Rectal smooth muscle tissue (tissue), 1 donor: ENCODE results near the gene GPNMB.
"Not testable (repeated sequence)": the region's sequence is repeated elsewhere in the genome, so short reads cannot be mapped to it uniquely, and the experiment has no call there.

Experiments
- H3K27ac ChIP-seq: one replicate; pipeline ENCODE4 v1.7.0; 2013; ENCODE audit warnings: low read depth, low read length, inconsistent platforms
- H3K27me3 ChIP-seq: one replicate; pipeline ENCODE4 v1.7.0; 2013; ENCODE audit warnings: low read length; ENCODE audit not compliant: control insufficient read depth, insufficient read depth
- H3K36me3 ChIP-seq: one replicate; pipeline ENCODE4 v1.7.0; 2013; ENCODE audit warnings: low read length; ENCODE audit not compliant: control insufficient read depth, insufficient read depth
- H3K4me1 ChIP-seq: one replicate; pipeline ENCODE4 v1.7.0; 2013; ENCODE audit warnings: low read length; ENCODE audit not compliant: control insufficient read depth, insufficient read depth
- H3K4me3 ChIP-seq: one replicate; pipeline ENCODE4 v1.7.0; 2013; ENCODE audit warnings: low read length
- H3K9ac ChIP-seq: one replicate; pipeline ENCODE4 v1.7.0; 2013; ENCODE audit warnings: low read length

Gene GPNMB

DNA sequence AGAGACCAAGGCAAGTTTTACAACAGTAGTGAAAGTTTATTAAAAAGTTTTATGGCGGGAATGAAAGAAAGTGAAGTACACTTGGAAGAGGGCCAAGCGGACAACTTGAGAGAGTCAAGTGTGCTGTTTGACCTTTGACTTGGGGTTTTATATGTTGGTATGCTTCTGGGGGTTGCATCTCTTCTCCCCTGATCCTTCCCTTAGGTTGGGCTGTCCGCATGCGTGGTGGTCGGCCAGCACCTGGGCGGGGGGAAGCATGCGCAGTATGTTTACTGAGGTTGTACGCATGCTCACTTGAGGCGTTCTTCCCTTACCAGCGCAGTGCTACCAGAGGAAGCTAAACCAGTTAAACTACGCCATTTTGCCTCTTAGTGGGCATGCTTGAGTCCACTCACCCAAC, 32.8 kb upstream of the GPNMB start:
- Histone ChIP-seq H3K27ac (no peak overlapping the region), H3K4me1 (no peaks in the 10 kb centered on the region), H3K9ac (no peak overlapping the region), H3K4me3 (no peak overlapping the region), H3K36me3 (no peaks in the 10 kb centered on the region), H3K27me3 (no peaks in the 10 kb centered on the region)

DNA sequence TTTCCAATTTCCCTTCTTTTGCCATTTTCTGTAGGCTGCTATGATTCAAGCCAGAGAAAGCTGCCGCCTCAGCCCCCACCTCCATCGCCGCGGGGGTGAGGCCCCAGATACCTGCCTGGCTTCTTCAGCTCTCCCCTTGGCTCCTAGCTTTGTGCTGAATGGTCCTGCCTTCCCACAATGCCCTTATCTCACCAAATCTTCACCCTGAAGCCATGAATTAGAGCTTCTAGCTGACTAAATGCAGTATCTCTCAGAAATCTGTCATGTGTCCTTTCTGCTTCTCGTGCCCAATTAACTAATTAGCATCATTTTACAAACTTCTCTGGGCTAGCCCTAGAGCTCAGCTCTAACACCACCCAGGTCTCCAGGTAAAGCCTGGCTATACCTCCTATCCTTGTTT, 32.2 kb upstream of the GPNMB start:
- Histone ChIP-seq H3K27me3 (no peaks in the 10 kb centered on the region), H3K4me1 (no peaks in the 10 kb centered on the region), H3K36me3 (no peaks in the 10 kb centered on the region), H3K27ac (no peak overlapping the region), H3K9ac (no peak overlapping the region), H3K4me3 (no peak overlapping the region)

DNA sequence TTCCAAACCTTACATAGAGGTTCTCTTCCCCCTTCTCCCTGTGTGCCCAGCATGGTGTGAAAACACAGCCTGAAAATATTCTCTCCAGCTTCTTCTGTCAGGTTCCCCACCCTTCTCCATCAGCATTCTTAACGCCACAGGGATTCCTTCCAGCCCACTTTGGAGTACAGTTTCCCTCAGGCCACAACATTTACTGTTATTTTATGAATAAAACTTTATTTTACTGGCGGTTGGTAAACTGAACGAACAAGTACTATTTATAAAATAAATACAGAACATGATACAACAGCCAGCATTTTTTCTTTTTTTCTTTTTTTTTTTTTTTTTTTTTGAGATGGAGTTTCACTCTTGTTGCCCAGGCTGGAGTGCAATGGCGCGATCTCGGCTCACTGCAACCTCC, 31.6 kb upstream of the GPNMB start:
- Histone ChIP-seq H3K27ac (no peak overlapping the region), H3K36me3 (no peaks in the 10 kb centered on the region), H3K27me3 (no peaks in the 10 kb centered on the region), H3K9ac (no peak overlapping the region), H3K4me3 (no peak overlapping the region), H3K4me1 (no peaks in the 10 kb centered on the region)

DNA sequence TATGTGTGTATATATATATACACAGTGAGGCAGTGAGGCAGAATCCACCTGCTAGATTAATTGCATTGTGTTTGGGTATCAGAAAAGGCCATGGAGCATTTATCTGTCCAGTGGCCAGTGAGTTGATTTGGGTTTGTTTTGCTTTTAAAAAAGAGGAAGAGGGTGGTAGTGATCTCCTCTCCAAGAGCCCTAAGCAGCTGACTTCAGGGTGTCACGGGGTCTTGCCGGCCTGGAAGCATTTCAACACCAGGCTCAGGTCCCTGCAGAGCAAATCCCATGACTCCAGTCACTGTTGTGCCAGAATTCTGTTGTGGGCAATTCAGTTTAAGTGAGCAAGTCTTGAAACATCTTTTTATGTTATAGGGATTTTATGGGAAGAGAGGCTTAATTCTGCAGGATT, 30.6 kb upstream of the GPNMB start:
- Histone ChIP-seq H3K4me3 (no peak overlapping the region), H3K36me3 (no peaks in the 10 kb centered on the region), H3K4me1 (no peaks in the 10 kb centered on the region), H3K27ac (no peak overlapping the region), H3K27me3 (no peaks in the 10 kb centered on the region), H3K9ac (no peak overlapping the region)

DNA sequence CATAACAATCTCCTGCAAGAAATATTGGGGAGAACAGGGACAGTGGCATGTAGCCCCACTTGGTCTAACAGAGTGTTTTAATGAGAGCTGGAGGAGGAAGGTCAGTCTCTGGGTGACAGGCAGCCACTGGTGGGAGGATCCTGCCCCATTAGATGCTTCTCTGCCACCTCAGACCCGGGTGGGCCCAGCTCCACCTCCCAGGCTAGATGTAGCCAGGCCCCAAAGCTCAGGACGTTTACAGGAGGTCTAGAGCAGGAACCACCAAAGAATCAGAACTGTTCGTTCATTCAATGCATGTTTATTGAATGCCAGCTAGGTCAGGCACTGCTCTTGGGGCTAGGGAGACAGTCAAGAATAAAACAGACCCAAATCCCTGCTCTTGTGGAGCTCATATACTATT, 28.4 kb upstream of the GPNMB start:
- no peak overlapping the region for H3K27ac ChIP-seq
- H3K4me3 ChIP-seq, result no peak overlapping the region
- H3K27me3 ChIP-seq, result no peaks in the 10 kb centered on the region
- H3K9ac ChIP-seq, result no peak overlapping the region
- H3K4me1 ChIP-seq, result no peaks in the 10 kb centered on the region
- no peaks in the 10 kb centered on the region for H3K36me3 ChIP-seq

DNA sequence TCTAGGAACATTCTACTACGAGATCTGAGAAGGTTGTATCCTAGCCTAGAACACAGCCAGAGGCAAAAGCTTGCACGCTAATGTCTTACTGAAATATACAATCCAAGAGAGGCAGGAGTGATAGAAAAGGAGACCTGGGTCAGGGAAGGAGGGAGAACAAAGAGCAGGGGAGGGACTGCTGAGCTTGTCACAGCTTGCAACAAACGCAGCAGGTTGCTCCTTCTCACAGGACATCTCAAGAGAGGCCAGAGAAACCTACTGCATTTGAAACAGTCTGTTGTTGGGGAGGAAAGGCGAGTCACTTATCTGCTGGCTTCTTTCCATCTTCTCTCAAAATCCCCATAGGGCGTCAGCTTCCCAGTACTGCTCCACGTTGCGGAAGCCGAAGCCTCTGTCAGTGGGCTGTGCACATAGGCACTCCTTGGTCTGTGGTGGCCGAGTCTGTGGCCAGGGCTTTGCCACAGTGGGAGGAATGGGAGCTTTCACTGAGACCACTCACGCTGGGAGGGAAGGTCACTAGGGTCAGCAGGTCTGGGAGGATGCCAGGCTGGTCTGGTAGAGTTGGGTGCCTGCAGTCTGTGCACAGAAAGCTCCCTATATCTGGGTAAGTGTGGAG, 25.8 kb upstream of the GPNMB start:
- H3K36me3 ChIP-seq, result no peaks in the 10 kb centered on the region
- no peaks in the 10 kb centered on the region for H3K27me3 ChIP-seq
- no peak overlapping the region for H3K9ac ChIP-seq
- no peak overlapping the region for H3K4me3 ChIP-seq
- H3K27ac ChIP-seq, result no peak overlapping the region
- H3K4me1 ChIP-seq, result no peaks in the 10 kb centered on the region

DNA sequence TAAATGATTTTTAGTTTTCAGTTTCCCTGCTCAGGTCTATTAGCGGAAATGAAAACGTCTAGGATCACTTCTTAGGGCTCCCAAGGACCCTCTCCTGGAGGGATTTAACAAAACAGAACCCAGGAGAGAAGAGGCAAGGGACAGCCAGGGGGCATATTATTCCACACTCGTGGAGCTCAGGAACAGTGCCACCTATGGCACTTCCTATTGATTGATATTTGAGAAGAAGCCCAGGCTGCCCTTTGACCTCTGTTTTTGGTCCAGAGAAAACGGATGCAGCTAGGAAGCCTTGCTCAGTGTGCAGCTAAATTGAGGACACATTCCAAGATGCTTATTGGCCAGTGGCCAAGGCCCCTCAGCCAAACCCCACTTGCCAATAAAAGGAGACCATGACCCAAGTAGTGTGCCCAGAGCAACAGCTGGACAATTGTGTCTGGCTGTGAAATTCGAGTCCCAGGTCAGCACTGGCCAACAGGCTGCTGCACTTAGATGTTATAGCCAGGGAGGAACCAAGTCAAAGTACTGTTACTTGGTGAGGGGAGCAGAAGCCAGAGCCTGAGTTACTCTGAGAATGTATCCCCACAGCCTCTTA, 24.0 kb upstream of the GPNMB start:
- Histone ChIP-seq H3K9ac (no peak overlapping the region), H3K36me3 (no peaks in the 10 kb centered on the region), H3K4me3 (no peak overlapping the region), H3K27ac (no peak overlapping the region), H3K27me3 (no peaks in the 10 kb centered on the region), H3K4me1 (no peaks in the 10 kb centered on the region)

DNA sequence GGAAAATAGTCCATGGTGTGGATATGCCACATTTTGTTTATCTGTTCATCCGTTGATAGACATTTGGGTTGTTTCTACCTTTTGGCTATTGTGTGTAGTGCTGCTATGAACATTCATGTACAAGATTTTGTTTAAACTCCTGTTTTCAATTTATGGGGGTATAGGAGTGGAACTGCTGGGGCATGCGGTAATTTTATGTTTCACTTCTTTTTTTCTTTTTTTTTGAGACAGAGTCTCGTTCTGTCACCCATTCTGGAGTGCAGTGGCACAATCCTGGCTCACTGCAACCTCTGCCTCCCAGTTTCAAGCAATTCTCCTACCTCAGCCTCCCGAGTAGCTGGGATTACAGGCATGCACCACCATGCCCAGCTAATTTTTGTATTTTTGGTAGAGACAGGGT, 22.2 kb upstream of the GPNMB start:
- not testable (repeated sequence) for H3K27me3 ChIP-seq, H3K9ac ChIP-seq, H3K4me3 ChIP-seq, H3K27ac ChIP-seq, H3K36me3 ChIP-seq, H3K4me1 ChIP-seq

DNA sequence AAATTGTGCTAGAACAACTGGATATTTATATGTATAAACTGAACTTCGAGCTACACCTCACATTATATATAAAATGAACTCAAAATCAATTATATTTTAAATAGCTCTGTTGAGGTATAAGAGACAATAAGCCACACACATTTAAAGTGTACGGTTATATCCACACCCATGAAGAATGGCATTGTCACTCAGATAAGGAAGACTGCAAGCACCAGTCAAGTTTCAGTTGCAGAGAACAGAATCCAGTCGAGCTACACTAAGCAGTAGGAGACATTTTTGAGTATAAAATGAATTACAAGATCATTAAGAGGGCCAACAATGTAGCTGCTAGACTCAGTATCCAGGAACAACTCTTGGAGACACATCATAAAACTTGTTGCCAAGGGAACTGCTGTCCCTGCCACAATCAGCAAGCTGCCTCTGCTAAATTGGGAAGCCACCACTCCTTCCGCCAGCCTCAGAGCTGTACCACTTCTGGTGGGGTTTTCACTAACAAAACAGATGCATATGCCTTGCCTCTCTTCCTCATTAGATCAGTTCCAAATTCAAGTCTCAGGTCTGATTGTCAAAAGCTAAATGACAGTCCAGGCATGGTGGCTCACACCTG, 19.6 kb upstream of the GPNMB start:
- Histone ChIP-seq H3K9ac (no peak overlapping the region), H3K36me3 (no peaks in the 10 kb centered on the region), H3K4me1 (no peaks in the 10 kb centered on the region), H3K27me3 (no peaks in the 10 kb centered on the region), H3K4me3 (no peak overlapping the region), H3K27ac (no peak overlapping the region)

DNA sequence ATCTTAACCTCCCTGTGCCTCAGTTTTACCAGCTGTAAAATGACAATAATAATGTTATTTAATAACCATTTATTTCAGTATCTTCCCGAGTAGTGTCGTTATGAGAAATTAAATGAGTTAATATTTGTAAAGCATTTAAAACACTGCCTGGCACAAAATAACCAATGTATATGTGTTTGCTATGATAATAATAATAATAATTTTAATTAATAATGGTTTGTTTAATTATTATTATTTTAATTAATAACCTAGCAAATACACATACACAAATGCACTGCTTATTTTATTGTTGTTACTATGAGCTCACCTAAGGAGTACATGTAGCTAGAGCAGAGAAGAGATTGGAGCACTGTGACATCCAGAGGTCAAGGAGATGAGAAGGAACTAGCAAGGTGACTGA, 18.2 kb upstream of the GPNMB start:
- H3K36me3 ChIP-seq, result no peaks in the 10 kb centered on the region

DNA sequence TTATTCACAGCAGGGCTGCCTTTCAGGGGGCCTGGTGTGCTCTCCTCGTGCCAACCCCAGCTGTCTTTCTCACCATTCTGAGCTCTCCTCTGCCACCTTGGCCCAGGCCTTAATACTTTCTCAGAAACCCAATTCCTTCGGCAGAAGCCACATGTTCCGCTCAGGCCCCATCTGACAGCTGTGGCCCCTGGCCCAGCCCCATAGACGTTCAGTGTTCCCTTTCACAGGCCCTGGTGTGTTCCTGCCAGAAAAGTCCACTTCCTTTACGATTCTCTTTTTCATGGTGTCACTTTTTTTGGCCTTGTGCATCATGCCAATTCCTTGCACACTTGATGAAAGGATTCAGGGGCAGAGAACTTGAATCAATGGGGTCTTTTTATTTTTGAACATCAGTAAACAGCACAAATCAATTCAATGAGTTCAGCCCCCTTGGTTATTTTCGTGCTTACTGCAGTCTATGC, 15.9 kb upstream of the GPNMB start:
- no peaks in the 10 kb centered on the region for H3K27me3 ChIP-seq
- no peak overlapping the region for H3K27ac ChIP-seq
- H3K4me1 ChIP-seq, result no peaks in the 10 kb centered on the region
- no peaks in the 10 kb centered on the region for H3K36me3 ChIP-seq
- H3K4me3 ChIP-seq, result no peak overlapping the region
- no peak overlapping the region for H3K9ac ChIP-seq

More for the DNA sequence above, 18.2 kb upstream of the GPNMB start:
- Histone ChIP-seq H3K9ac (no peak overlapping the region), H3K4me1 (no peaks in the 10 kb centered on the region), H3K27ac (no peak overlapping the region), H3K27me3 (no peaks in the 10 kb centered on the region), H3K4me3 (no peak overlapping the region)

DNA sequence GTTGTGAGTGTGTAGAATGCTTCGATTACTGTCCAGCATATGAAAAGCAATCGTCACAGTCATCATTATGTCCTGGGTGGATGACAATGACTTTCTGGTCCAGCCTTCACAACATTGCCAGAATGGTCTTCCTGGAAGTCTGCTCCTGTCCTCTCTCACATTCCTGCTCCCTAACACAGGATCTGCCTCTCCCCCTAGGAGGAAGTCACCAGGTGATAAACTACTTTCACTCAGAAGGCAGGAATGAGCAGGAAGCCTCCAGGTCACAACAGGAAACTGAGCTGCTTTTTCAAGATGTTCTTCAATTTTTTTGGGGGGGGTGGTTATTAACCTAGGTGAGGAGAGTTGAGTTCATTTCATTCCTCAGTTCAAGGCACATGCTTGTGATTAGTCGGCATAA, 13.6 kb upstream of the GPNMB start:
- no peaks in the 10 kb centered on the region for H3K36me3 ChIP-seq
- H3K4me1 ChIP-seq, result no peaks in the 10 kb centered on the region
- no peak overlapping the region for H3K9ac ChIP-seq
- no peak overlapping the region for H3K27ac ChIP-seq
- no peak overlapping the region for H3K4me3 ChIP-seq
- no peaks in the 10 kb centered on the region for H3K27me3 ChIP-seq
